OCI-LY3 (cell line): ENCODE data around the gene RTP1.

Experiments used
- CTCF ChIP-seq: fragments of 200-600, 300-600 bp; sonication (generic); IDR thresholded peaks from 2 replicates; pipeline ENCODE4 v1.5.1; 2014; ENCODE audit warnings: antibody characterized with exemption, low read length, low read depth
- EZH2phosphoT487 ChIP-seq: fragments of 200-600 bp; shearing (Covaris generic); IDR thresholded peaks from 2 replicates; pipeline ENCODE4 v1.6.1; 2018; ENCODE audit warnings: antibody characterized with exemption, mixed run types, low read depth

DNA sequence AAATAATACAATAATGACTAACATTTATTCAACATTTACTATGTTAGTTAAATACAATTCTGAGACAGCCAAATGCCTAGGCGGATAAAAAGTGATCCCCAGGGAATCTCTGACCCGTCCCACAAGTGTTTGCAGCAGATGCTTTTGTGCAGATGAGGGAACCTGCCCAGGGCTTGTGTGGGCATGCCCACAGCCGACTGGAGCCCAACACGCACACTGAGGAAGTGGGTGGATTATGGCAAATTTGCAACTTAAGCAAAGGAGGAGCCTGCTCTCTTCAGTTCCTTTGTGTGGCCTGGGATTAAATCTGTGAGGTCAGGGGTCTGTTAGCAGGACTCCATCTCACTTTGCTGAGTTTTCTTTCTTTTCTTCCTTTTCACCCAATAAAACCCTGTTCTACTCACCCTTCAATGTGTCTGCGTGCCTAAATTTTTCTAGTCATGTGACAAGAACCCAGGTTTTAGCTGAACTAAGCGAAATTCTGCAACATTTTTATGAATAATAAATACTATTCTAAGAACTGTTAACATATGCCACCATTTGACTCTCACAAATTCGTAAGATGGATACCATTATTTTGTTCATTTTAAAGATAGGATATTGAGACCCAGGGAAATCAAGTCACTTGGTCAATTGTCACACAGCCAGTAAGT, 13.9 kb upstream of the RTP1 start:
- TF ChIP-seq CTCF (no peak), EZH2phosphoT487 (no peak)
